ENCODE results near the gene SLC39A3.

DNA sequence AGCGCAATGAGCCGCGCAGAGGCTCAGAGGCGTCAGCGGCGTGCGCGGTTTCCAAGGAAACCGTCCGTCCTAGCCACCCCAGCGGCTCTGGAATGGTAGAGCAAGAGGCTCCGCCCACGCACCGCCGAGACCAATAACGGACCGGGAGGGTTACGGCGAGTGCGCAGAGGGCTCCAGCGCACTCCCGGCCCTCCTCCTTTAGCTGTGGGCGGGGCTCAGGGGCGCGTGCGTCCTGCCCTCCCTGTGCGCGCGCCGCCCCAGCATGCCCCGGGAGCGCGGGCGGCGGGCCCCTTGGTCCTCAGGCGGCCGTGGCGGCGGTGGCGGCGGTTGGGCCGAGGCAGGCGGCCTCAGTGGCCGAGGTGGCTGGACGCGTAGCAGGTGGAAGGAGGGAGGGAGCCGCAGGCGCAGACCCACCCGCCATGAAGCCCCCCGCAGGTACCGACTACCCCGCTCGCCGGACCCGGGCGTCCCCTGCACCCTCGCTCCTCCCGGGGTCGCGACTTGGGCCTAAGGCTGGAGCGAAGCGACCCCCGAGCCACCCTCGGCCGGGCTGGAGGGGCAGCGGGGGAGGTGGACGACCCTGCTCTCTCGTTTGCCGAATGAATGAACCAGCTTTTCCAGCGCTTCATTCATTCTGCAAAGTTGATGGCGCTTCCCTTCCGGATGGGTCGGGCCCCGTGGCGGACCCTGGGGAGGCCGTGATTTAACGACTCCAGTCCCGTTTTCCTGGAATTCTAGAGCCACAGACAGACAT, 45.6 kb upstream of the SLC39A3 start, which contains the start of gene THOP1:
- TF ChIP-seq, protein P1, sequence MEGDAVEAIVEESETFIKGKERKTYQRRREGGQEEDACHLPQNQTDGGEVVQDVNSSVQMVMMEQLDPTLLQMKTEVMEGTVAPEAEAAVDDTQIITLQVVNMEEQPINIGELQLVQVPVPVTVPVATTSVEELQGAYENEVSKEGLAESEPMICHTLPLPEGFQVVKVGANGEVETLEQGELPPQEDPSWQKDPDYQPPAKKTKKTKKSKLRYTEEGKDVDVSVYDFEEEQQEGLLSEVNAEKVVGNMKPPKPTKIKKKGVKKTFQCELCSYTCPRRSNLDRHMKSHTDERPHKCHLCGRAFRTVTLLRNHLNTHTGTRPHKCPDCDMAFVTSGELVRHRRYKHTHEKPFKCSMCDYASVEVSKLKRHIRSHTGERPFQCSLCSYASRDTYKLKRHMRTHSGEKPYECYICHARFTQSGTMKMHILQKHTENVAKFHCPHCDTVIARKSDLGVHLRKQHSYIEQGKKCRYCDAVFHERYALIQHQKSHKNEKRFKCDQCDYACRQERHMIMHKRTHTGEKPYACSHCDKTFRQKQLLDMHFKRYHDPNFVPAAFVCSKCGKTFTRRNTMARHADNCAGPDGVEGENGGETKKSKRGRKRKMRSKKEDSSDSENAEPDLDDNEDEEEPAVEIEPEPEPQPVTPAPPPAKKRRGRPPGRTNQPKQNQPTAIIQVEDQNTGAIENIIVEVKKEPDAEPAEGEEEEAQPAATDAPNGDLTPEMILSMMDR (IDR thresholded peaks at IDR 0.05; ENCODE audit: low read depth, low read length, poor library complexity, severe bottlenecking) = no peak
- TF ChIP-seq EZH2phosphoT487 (IDR thresholded peaks at IDR 0.05; ENCODE audit: borderline replicate concordance, low read length) = no peak

Data from DOHH2 (cell line).